ENCODE measurements around the gene CDHR3.

Gene CDHR3

GRCh38 chr7:106022193-106022821 is 59.2 kb downstream of the CDHR3 start:
- in situ Hi-C loops (cut with MboI; ENCODE audit: low sequenced_read_pairs): no loop called here

GRCh38 chr7:106023369-106024322 is 60.6 kb downstream of the CDHR3 start:
- in situ Hi-C loops (cut with MboI; ENCODE audit: low sequenced_read_pairs): no loop called here

- in situ Hi-C loops (cut with MboI; ENCODE audit: low sequenced_read_pairs): loop anchor here (25.0 kb wide), 1 partner anchor 389 kb away; no protein-coding TSS in a partner anchor
Measured at GRCh38 chr7:106026101-106026500, 63.0 kb downstream of the CDHR3 start.

GRCh38 chr7:106029451-106029850 is 66.4 kb downstream of the CDHR3 start:
- in situ Hi-C loops (cut with MboI; ENCODE audit: low sequenced_read_pairs): loop anchor here (25.0 kb wide), 1 partner anchor 392 kb away; no protein-coding TSS in a partner anchor

GRCh38 chr7:106029941-106030340 is 66.9 kb downstream of the CDHR3 start:
- in situ Hi-C loops (cut with MboI; ENCODE audit: low sequenced_read_pairs): loop anchor here (25.0 kb wide), 1 partner anchor 393 kb away; no protein-coding TSS in a partner anchor

GRCh38 chr7:106031300-106032035 is 68.4 kb downstream of the CDHR3 start:
- in situ Hi-C loops (cut with MboI; ENCODE audit: low sequenced_read_pairs): loop anchor here (25.0 kb wide), 1 partner anchor 394 kb away; no protein-coding TSS in a partner anchor

GRCh38 chr7:106032295-106032694 is 69.2 kb downstream of the CDHR3 start:
- in situ Hi-C loops (cut with MboI; ENCODE audit: low sequenced_read_pairs): loop anchor here (25.0 kb wide), 1 partner anchor 395 kb away; no protein-coding TSS in a partner anchor

GRCh38 chr7:106033735-106034134 is 70.7 kb downstream of the CDHR3 start:
- in situ Hi-C loops (cut with MboI; ENCODE audit: low sequenced_read_pairs): loop anchor here (25.0 kb wide), 1 partner anchor 396 kb away; no protein-coding TSS in a partner anchor

GRCh38 chr7:106034383-106034782 is 71.3 kb downstream of the CDHR3 start:
- in situ Hi-C loops (cut with MboI; ENCODE audit: low sequenced_read_pairs): loop anchor here (25.0 kb wide), 1 partner anchor 397 kb away; no protein-coding TSS in a partner anchor

- in situ Hi-C loops (cut with MboI; ENCODE audit: low sequenced_read_pairs): loop anchor here (25.0 kb wide), 1 partner anchor 398 kb away; no protein-coding TSS in a partner anchor
Measured at GRCh38 chr7:106035568-106035967, 72.5 kb downstream of the CDHR3 start.

- in situ Hi-C loops (cut with MboI; ENCODE audit: low sequenced_read_pairs): loop anchor here (25.0 kb wide), 1 partner anchor 399 kb away; no protein-coding TSS in a partner anchor
Measured at GRCh38 chr7:106036004-106036403, 72.9 kb downstream of the CDHR3 start.

GRCh38 chr7:106037489-106038176 is 74.6 kb downstream of the CDHR3 start:
- in situ Hi-C loops (cut with MboI; ENCODE audit: low sequenced_read_pairs): loop anchor here (25.0 kb wide), 1 partner anchor 400 kb away; no protein-coding TSS in a partner anchor

GRCh38 chr7:106038289-106038688 is 75.2 kb downstream of the CDHR3 start:
- in situ Hi-C loops (cut with MboI; ENCODE audit: low sequenced_read_pairs): loop anchor here (25.0 kb wide), 1 partner anchor 401 kb away; no protein-coding TSS in a partner anchor

GRCh38 chr7:106038916-106039315 is 75.9 kb downstream of the CDHR3 start:
- in situ Hi-C loops (cut with MboI; ENCODE audit: low sequenced_read_pairs): loop anchor here (25.0 kb wide), 1 partner anchor 402 kb away; no protein-coding TSS in a partner anchor

- in situ Hi-C loops (cut with MboI; ENCODE audit: low sequenced_read_pairs): loop anchor here (25.0 kb wide), 1 partner anchor 402 kb away; no protein-coding TSS in a partner anchor
Measured at GRCh38 chr7:106039486-106040060, 76.5 kb downstream of the CDHR3 start.

- in situ Hi-C loops (cut with MboI; ENCODE audit: low sequenced_read_pairs): loop anchor here (25.0 kb wide), 1 partner anchor 404 kb away; no protein-coding TSS in a partner anchor
Measured at GRCh38 chr7:106041140-106041717, 78.2 kb downstream of the CDHR3 start.

- in situ Hi-C loops (cut with MboI; ENCODE audit: low sequenced_read_pairs): loop anchor here (25.0 kb wide), 1 partner anchor 405 kb away; no protein-coding TSS in a partner anchor
Measured at GRCh38 chr7:106042196-106042611, 79.1 kb downstream of the CDHR3 start.

GRCh38 chr7:106045139-106045538 is 82.1 kb downstream of the CDHR3 start:
- in situ Hi-C loops (cut with MboI; ENCODE audit: low sequenced_read_pairs): loop anchor here (25.0 kb wide), 1 partner anchor 408 kb away; no protein-coding TSS in a partner anchor

- in situ Hi-C loops (cut with MboI; ENCODE audit: low sequenced_read_pairs): loop anchor here (25.0 kb wide), 1 partner anchor 408 kb away; no protein-coding TSS in a partner anchor
Measured at GRCh38 chr7:106045586-106045985, 82.5 kb downstream of the CDHR3 start.
